Measurements from ENCODE around the gene RNASEH2C. TPM values are rescaled to one million over a fixed set of nuclear protein-coding genes. Genes with fewer than 3 reads are reported as not detected.
"Not testable (repeated sequence)": the region's sequence is repeated elsewhere in the genome, so short reads cannot be mapped to it uniquely, and the experiment has no call there.

The RNASEH2C gene
- total RNA-seq, 1 experiment from 2014 or later, result 31.8 TPM

DNA sequence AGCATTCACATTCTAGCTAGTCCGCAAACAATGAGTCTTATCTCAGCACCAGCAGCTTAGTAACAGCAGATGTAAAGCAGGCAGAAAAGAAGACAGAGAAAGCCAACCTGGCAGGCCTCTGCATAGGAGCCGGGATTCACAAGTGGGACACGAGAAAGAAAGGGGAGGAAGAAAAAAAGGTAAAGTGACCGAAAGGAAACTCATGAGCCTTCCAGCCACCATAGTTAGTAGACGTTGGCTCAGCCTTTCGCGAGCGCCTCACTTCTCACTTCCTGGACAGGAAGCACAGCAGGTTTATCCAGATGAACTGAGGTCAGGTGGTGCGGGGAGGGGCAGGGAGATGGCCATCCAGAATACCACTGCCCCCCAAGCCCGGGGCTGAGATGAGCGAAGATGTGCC lies 28.2 kb downstream of the RNASEH2C start:
- DNase-seq, result peak in 1 of 2 experiments; percentile 30
- Histone ChIP-seq H3K9me2 (ENCODE audit: insufficient read depth) (no peaks in the 10 kb centered on the region), H3K9me3 (ENCODE audit: insufficient read depth, low read depth) (no peaks in the 10 kb centered on the region), H3K27me3 (ENCODE audit: insufficient read depth, low read depth) (no peaks in the 10 kb centered on the region), H2AFZ (no peak overlapping the region), H3F3A (ENCODE audit: insufficient read depth, low read depth) (no peaks in the 10 kb centered on the region), H3K4me1 (replicated peaks; ENCODE audit: insufficient read depth) (no peaks in the 10 kb centered on the region), H3K79me2 (ENCODE audit: low read depth) (no peaks in the 10 kb centered on the region), H3K36me3 (ENCODE audit: low read depth) (no peaks in the 10 kb centered on the region), H3K27ac (no peak overlapping the region), H4K20me1 (ENCODE audit: insufficient read depth) (no peaks in the 10 kb centered on the region), H3K4me3 (no peak overlapping the region), H3K4me2 (no peak overlapping the region)
- BruUV-seq (replicated peaks), result no TSS peak
- no peak for TF ChIP-seq EZH2 (IDR thresholded peaks at IDR 0.05; ENCODE audit: low read depth)
- TF ChIP-seq, protein P1, sequence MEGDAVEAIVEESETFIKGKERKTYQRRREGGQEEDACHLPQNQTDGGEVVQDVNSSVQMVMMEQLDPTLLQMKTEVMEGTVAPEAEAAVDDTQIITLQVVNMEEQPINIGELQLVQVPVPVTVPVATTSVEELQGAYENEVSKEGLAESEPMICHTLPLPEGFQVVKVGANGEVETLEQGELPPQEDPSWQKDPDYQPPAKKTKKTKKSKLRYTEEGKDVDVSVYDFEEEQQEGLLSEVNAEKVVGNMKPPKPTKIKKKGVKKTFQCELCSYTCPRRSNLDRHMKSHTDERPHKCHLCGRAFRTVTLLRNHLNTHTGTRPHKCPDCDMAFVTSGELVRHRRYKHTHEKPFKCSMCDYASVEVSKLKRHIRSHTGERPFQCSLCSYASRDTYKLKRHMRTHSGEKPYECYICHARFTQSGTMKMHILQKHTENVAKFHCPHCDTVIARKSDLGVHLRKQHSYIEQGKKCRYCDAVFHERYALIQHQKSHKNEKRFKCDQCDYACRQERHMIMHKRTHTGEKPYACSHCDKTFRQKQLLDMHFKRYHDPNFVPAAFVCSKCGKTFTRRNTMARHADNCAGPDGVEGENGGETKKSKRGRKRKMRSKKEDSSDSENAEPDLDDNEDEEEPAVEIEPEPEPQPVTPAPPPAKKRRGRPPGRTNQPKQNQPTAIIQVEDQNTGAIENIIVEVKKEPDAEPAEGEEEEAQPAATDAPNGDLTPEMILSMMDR (conservative IDR thresholded peaks at IDR 0.05), result no peak
- ChIA-PET CTCF (no interaction called here), POLR2A (ENCODE audit: unreplicated experiment) (no interaction called here)
- intact Hi-C loops (cut with micrococcal nuclease; ENCODE audit: unreplicated experiment), result no loop called here

- POLR2A ChIA-PET (ENCODE audit: unreplicated experiment); H3K9me2 ChIP-seq (ENCODE audit: insufficient read depth); intact Hi-C loops (cut with micrococcal nuclease; ENCODE audit: unreplicated experiment); H3K27me3 ChIP-seq (ENCODE audit: insufficient read depth, low read depth); H3K4me3 ChIP-seq; H2AFZ ChIP-seq; H3K36me3 ChIP-seq (ENCODE audit: low read depth); H4K20me1 ChIP-seq (ENCODE audit: insufficient read depth); H3K9me3 ChIP-seq (ENCODE audit: insufficient read depth, low read depth); H3K79me2 ChIP-seq (ENCODE audit: low read depth); CTCF ChIA-PET; H3F3A ChIP-seq (ENCODE audit: insufficient read depth, low read depth); BruUV-seq (replicated peaks); DNase-seq; H3K4me2 ChIP-seq; H3K4me1 ChIP-seq (replicated peaks; ENCODE audit: insufficient read depth); H3K27ac ChIP-seq: not testable (repeated sequence)
These were observed 28.8 kb downstream of the RNASEH2C start for GRCh38 chr11:65691847-65692246.

DNA sequence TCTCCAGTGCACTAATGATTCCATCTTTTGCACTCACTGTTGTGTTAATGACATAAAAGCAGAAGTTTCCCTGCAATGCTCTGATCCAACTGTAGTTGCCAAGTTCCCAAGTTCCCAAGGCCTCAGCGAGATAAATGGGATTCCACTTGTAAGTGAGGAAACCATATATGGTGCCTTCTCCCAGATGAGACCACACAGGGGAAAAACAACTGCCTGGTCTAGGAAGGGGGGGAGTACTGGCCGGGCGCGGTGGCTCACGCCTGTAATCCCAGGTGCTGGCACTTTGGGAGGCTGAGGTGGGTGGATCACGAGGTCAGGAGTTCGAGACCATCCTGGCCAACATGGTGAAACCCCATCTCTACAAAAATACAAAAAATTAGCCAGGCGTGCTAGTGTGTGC lies 34.6 kb downstream of the RNASEH2C start:
- ChIA-PET POLR2A (ENCODE audit: unreplicated experiment) (no interaction called here), CTCF (no interaction called here)
- TF ChIP-seq, protein P1 (conservative IDR thresholded peaks at IDR 0.05), result no peak
- TF ChIP-seq EZH2 (IDR thresholded peaks at IDR 0.05; ENCODE audit: low read depth), result no peak
- Histone ChIP-seq H3K4me2 (no peak overlapping the region), H3K27me3 (ENCODE audit: insufficient read depth, low read depth) (no peaks in the 10 kb centered on the region), H3K36me3 (ENCODE audit: low read depth) (no peaks in the 10 kb centered on the region), H3K9me2 (ENCODE audit: insufficient read depth) (no peaks in the 10 kb centered on the region), H2AFZ (no peak overlapping the region), H3K9me3 (ENCODE audit: insufficient read depth, low read depth) (no peaks in the 10 kb centered on the region), H3K79me2 (ENCODE audit: low read depth) (no peaks in the 10 kb centered on the region), H3K27ac (no peak overlapping the region), H3K4me3 (no peak overlapping the region), H4K20me1 (ENCODE audit: insufficient read depth) (no peaks in the 10 kb centered on the region), H3F3A (ENCODE audit: insufficient read depth, low read depth) (peaks cover 13% of the 10 kb centered on the region), H3K4me1 (replicated peaks; ENCODE audit: insufficient read depth) (no peaks in the 10 kb centered on the region; the same call in 1 of the 2 replicates)
- intact Hi-C loops (cut with micrococcal nuclease; ENCODE audit: unreplicated experiment), result no loop called here
- BruUV-seq (replicated peaks), result no TSS peak
- DNase-seq, result no peak

DNA sequence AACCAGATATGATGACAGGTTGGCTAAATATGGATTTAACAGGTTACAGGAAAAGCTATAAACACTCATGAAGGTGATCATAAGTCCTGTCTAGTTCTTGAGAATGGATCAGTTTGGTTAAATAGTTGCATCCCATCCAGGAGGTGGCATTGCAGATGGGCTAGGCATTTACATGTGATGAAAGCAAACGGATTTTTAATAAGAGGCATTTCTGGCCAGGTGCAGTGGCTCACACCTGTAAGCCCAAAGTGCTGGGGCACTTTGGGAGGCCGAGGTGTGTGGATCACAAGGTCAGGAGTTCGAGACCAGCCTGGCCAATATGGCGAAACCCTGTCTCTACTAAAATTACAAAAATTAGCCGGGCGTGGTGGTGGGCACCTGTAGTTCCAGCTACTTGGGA lies 37.1 kb downstream of the RNASEH2C start:
- POLR2A ChIA-PET (ENCODE audit: unreplicated experiment); DNase-seq; H3K79me2 ChIP-seq (ENCODE audit: low read depth); H3K9me3 ChIP-seq (ENCODE audit: insufficient read depth, low read depth); H3K27ac ChIP-seq; H4K20me1 ChIP-seq (ENCODE audit: insufficient read depth); H3K36me3 ChIP-seq (ENCODE audit: low read depth); CTCF ChIA-PET; H3K27me3 ChIP-seq (ENCODE audit: insufficient read depth, low read depth); H3K4me3 ChIP-seq; H3K4me1 ChIP-seq (replicated peaks; ENCODE audit: insufficient read depth); H3K4me2 ChIP-seq; H3K9me2 ChIP-seq (ENCODE audit: insufficient read depth); H2AFZ ChIP-seq; intact Hi-C loops (cut with micrococcal nuclease; ENCODE audit: unreplicated experiment); BruUV-seq (replicated peaks): not testable (repeated sequence)
- peaks cover 13% of the 10 kb centered on the region for H3F3A ChIP-seq (ENCODE audit: insufficient read depth, low read depth)

Measured in PC-9 (cell line).